Coronary artery (tissue), 2 donors: ENCODE data around the gene YTHDC2.
"Not testable (repeated sequence)": the region's sequence is repeated elsewhere in the genome, so short reads cannot be mapped to it uniquely, and the experiment has no call there.

Experiments
- DNase-seq: peaks from one replicate; pipeline ENCODE4 v3.0.0-alpha.2; 2017; ENCODE audit warnings: low spot score
- H3K27ac ChIP-seq, 2 donors: fragments of 200-600 bp; sonication (generic); one replicate each; pipeline ENCODE4 v1.5.1; 2016 to 2019
- H3K4me3 ChIP-seq: fragments of 200-600 bp; sonication (generic); 2 replicates; pipeline ENCODE4 v1.5.1; 2016; ENCODE audit warnings: mild to moderate bottlenecking, moderate library complexity
- TF ChIP-seq, protein P1 (sequence below): fragments of 200-600 bp; sonication (generic); IDR thresholded peaks from one replicate; pipeline ENCODE4 v1.5.1; 2019; ENCODE audit warnings: antibody characterized with exemption

Gene YTHDC2

DNA sequence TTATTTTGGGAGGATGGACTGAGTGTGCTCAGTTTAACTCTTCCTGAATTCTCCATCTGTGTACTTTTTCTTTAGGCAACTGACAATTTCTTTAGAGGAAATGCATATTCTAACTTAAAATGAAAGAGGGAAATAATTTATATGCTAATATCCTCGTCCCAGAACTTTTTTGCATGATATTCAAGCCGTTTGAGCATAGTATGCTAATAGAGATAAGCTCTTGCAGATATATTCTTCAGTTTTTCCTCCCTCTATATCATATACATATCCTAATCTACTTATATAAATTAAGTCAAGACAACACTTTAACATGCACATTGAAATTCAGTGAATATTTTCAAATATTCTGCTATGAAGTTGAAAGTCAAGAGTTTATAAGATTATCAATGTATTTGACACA is 84.7 kb downstream of the YTHDC2 start:
- Histone ChIP-seq H3K4me3 (no peak overlapping the region), H3K27ac (no peak overlapping the region)
- DNase-seq = no peak
- TF ChIP-seq, protein P1, sequence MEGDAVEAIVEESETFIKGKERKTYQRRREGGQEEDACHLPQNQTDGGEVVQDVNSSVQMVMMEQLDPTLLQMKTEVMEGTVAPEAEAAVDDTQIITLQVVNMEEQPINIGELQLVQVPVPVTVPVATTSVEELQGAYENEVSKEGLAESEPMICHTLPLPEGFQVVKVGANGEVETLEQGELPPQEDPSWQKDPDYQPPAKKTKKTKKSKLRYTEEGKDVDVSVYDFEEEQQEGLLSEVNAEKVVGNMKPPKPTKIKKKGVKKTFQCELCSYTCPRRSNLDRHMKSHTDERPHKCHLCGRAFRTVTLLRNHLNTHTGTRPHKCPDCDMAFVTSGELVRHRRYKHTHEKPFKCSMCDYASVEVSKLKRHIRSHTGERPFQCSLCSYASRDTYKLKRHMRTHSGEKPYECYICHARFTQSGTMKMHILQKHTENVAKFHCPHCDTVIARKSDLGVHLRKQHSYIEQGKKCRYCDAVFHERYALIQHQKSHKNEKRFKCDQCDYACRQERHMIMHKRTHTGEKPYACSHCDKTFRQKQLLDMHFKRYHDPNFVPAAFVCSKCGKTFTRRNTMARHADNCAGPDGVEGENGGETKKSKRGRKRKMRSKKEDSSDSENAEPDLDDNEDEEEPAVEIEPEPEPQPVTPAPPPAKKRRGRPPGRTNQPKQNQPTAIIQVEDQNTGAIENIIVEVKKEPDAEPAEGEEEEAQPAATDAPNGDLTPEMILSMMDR = no peak

DNA sequence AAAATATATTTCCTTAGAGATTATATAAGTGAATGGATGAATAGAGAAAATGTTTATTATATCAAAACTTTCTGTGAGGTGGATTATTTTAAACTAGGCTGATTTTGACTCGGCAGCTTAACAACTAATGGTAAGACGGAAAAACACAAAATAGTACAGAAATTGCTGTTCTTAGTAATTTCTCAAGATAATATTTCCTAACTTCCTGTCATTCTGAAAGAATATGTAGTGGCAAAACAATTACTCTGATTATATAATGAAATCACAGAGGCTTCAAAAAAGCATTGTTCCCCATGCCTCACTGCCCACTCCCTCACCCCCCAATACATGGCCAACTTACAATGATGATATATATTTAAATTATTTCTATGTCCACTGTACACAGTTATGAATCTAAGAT is 85.4 kb downstream of the YTHDC2 start:
- DNase-seq = no peak
- TF ChIP-seq, protein P1 = no peak
- no peak overlapping the region for H3K27ac ChIP-seq
- no peak overlapping the region for H3K4me3 ChIP-seq

DNA sequence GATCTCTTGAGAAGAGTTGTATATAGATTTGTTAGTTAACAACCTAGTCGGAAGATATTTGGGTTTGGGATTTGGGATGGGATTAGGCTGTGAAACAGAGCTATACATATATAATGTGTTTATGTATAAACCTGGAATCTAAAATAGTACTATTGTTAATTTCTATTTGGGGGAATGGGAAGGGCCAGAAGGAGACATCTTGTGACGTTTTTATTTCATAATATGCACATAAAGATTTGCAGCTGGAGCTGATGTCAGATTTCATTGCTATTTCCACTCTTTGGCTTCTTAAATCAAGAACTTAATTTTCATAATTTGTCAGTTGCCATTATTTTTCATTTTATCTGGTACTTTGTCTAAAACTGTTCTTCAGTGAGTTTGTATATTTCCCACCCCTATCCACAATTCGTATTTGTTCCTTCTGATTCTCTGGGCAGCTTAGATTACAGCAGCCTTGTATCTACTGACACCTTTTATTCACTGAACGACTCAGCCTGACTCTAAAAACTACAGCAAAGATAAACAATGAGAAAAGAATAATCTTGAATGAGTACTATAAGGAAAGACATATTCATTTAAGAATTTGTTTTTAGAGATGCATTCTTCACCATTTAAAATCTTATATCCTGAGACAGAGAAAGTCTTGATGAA is 86.9 kb downstream of the YTHDC2 start:
- Histone ChIP-seq H3K4me3 (no peak overlapping the region), H3K27ac (no peak overlapping the region)
- TF ChIP-seq, protein P1 = no peak
- no peak for DNase-seq

DNA sequence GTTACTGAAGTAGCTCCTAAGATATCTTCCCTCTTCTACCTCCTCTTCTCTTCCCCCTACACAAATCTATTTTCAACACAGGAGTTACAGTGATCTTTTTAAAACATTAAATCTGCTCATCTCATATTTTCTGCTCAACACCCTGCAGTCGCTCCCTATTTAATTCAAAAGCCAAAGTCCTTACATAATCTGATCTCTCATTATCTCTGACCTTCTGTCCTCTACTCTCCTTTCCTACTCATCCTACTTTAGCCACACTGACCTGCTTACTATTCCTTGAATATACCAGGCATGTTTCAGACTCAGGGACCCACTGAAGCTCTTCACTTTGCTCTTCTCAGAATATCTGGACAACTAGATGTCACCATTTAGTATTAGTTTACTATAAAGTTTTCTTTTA is 87.9 kb downstream of the YTHDC2 start:
- Histone ChIP-seq H3K27ac (no peak overlapping the region), H3K4me3 (no peak overlapping the region)
- no peak for DNase-seq
- TF ChIP-seq, protein P1 = no peak

DNA sequence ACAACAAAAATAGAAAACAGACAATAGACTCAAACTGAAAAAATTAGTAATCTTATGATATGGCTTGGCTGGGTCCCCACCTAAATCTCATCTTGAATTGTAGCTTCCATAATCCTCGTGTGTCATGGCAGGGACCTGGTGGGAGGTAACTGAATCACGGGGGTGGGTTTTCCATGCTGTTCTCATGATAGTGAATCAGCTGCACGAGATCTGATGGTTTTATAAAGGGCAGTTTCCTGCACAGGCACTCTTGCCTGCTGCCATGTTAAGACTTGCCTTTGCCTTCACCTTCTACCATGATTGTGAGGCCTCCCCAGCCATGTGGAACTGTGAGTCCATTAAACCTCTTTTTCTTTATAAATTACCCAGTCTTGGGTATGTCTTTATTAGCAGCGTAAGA is 89.8 kb downstream of the YTHDC2 start:
- not testable (repeated sequence) for H3K27ac ChIP-seq, DNase-seq, H3K4me3 ChIP-seq

DNA sequence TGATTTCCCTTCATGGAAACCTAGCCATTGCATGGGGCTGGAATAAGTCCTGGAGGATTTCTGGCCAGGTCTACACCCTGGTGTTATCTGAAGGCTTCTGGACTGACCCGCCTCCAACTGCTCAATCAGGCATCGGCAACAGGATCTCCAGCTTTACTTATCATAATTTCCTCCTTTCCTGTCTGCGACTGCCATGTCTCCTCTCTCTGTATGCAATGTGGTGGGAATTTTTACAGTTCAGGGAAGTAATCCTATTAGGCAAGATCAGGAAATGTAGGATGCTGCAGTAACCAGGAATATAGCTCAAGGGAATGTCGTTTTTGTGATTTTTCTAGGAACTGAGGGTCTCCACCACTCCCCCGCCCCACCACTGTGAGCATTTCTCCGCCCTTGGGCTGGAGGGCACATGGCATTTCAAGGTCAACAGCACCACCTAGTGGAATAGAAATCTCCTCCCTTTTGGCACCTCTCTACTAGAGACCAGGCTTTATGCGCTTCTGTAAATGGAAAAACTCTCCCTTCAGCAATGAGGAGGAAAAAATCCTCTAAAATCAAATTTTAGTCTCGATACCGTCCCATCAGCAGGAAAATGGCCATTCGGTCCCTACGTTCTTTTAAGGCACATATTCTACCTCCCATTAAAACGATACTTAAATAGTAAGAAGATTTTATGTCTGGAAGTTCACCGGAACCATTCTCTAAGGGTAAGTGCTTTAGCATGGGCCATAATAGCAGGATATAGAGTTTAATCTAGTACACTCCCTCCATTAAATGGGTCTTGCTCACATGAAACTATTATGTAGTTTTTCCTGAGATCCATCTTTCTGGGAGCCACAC is 93.0 kb downstream of the YTHDC2 start:
- H3K27ac ChIP-seq = no peak overlapping the region

DNA sequence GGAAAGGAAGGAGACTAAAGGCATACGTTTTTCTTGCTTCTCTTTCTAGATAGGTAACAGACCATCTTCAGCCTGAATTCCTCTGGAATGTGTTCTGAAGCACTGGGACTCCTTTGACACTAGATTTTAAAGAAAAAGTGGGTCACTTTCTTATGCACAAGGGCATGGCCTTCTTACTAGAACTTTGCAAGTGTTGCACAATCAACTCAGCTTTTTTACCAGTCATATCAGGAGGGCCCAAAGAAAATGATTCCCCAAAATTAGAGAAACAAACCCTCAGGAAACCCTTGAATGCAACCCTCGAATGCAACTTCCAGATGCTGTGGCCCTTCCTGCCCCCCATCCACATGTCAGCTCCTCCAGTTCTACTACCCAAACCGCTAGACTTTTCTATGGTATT is 93.9 kb downstream of the YTHDC2 start:
- no peak overlapping the region for H3K27ac ChIP-seq
- TF ChIP-seq, protein P1 = no peak
- no peak overlapping the region for H3K4me3 ChIP-seq
- no peak for DNase-seq

More for the DNA sequence above, 93.0 kb downstream of the YTHDC2 start:
- H3K4me3 ChIP-seq = no peak overlapping the region
- no peak for DNase-seq
- TF ChIP-seq, protein P1 = peak; percentile 28
